IMR-90 (cell line): ENCODE data around the gene SOX8. TPM values are rescaled to one million over a fixed set of nuclear protein-coding genes. Genes with fewer than 3 reads are reported as not detected.

Source experiments
- ATAC-seq: fragments of 200-7000 bp; cut with Tn5 transposase; 2 replicates; pipeline ENCODE4 v1.9.1; 2020; ENCODE audit warnings: low read depth, mild to moderate bottlenecking, moderate library complexity
- BruUV-seq: library from RNA; stranded (reverse); fragments of 400-500 nt; replicated peaks from 2 replicates; lab custom pipeline; 2021; lab: Mats Ljungman, UMichigan
- CTCF ChIA-PET: fragments of 300-600 bp; formaldehyde crosslinking; extraction: SDS; loops from one replicate; lab custom pipeline; 2021; ENCODE audit warnings: antibody characterized with exemption; lab: Yijun Ruan, JAX
- POLR2A ChIA-PET: fragments of 300-600 bp; sonication (Branson Sonifier 250); formaldehyde crosslinking; loops from one replicate; lab custom pipeline; 2022; ENCODE audit warnings: antibody characterized with exemption; ENCODE audit not compliant: unreplicated experiment; lab: Charles Lee
- DNase-seq: peaks from one replicate; pipeline ENCODE4 v3.0.0; 2013
- H2AFZ ChIP-seq: replicated peaks from 2 replicates; pipeline ENCODE3; 2013; ENCODE audit warnings: low read length, mild to moderate bottlenecking; ENCODE audit not compliant: poor library complexity
- H2AK5ac ChIP-seq: 2 replicates; pipeline ENCODE4 v1.6.1; 2013; ENCODE audit warnings: low read depth, low read length, inconsistent platforms
- H2AK9ac ChIP-seq: replicated peaks from 2 replicates; pipeline ENCODE3; 2013; ENCODE audit warnings: mild to moderate bottlenecking, low read depth, low read length, moderate library complexity; ENCODE audit not compliant: poor library complexity
- H2BK120ac ChIP-seq: 2 replicates; pipeline ENCODE4 v1.6.1; 2013; ENCODE audit warnings: low read depth, low read length, inconsistent platforms
- H2BK15ac ChIP-seq: 3 replicates; pipeline ENCODE4 v1.6.1; 2013; ENCODE audit warnings: low read depth, low read length, inconsistent platforms
- H2BK20ac ChIP-seq: 2 replicates; pipeline ENCODE4 v1.6.1; 2013; ENCODE audit warnings: low read depth, mild to moderate bottlenecking, inconsistent platforms, low read length, moderate library complexity
- H2BK5ac ChIP-seq: 2 replicates; pipeline ENCODE4 v1.6.1; 2013; ENCODE audit warnings: mild to moderate bottlenecking, low read depth, low read length, inconsistent platforms; ENCODE audit not compliant: poor library complexity, severe bottlenecking
- H3K14ac ChIP-seq: replicated peaks from 2 replicates; pipeline ENCODE4 v1.6.1; 2013; ENCODE audit warnings: low read depth, low read length, inconsistent platforms
- H3K18ac ChIP-seq: 2 replicates; pipeline ENCODE4 v1.6.1; 2013; ENCODE audit warnings: low read depth, low read length, control low read depth
- H3K23ac ChIP-seq: 2 replicates; pipeline ENCODE4 v1.6.1; 2013; ENCODE audit warnings: low read depth, low read length, inconsistent platforms
- H3K27ac ChIP-seq: 2 replicates; pipeline ENCODE4 v1.5.1; 2013; ENCODE audit warnings: mild to moderate bottlenecking, control low read depth, low read length; ENCODE audit not compliant: insufficient read depth
- H3K27me3 ChIP-seq: 2 replicates; pipeline ENCODE4 v1.6.1; 2013; ENCODE audit warnings: low read length; ENCODE audit not compliant: control insufficient read depth, insufficient read depth
- H3K36me3 ChIP-seq: 2 replicates; pipeline ENCODE4 v1.6.1; 2013; ENCODE audit warnings: low read length, mixed read lengths; ENCODE audit not compliant: control insufficient read depth, insufficient read depth
- H3K4ac ChIP-seq: 2 replicates; pipeline ENCODE4 v1.6.1; 2013; ENCODE audit warnings: low read depth, low read length, inconsistent platforms
- H3K4me1 ChIP-seq: 2 replicates; pipeline ENCODE4 v1.6.1; 2013; ENCODE audit warnings: low read length, mixed read lengths; ENCODE audit not compliant: control insufficient read depth, insufficient read depth
- H3K4me2 ChIP-seq: 2 replicates; pipeline ENCODE4 v1.6.1; 2013; ENCODE audit warnings: low read depth, mild to moderate bottlenecking, control low read depth, low read length, moderate library complexity
- H3K4me3 ChIP-seq: 2 replicates; pipeline ENCODE4 v1.5.1; 2013; ENCODE audit warnings: low read depth, mild to moderate bottlenecking, control low read depth, low read length, moderate library complexity; ENCODE audit not compliant: insufficient read depth
- H3K56ac ChIP-seq: 2 replicates; pipeline ENCODE4 v1.6.1; 2013; ENCODE audit warnings: low read length, inconsistent platforms; ENCODE audit not compliant: insufficient read depth; ENCODE audit errors: extremely low read depth
- H3K79me1 ChIP-seq, 2 experiments: 2 replicates each; pipeline ENCODE4 v1.6.1; 2013; ENCODE audit warnings: low read length in 2 of 2, inconsistent platforms in 1 of 2, low read depth in 1 of 2
- H3K9ac ChIP-seq: 2 replicates; pipeline ENCODE4 v1.6.1; 2013; ENCODE audit warnings: low read depth, low read length, control low read depth
- H3K9me1 ChIP-seq: 2 replicates; pipeline ENCODE4 v1.6.1; 2013; ENCODE audit warnings: low read length, inconsistent platforms; ENCODE audit not compliant: insufficient read depth
- H3K9me3 ChIP-seq: 2 replicates; pipeline ENCODE4 v1.6.1; 2013; ENCODE audit warnings: low read length; ENCODE audit not compliant: control insufficient read depth, insufficient read depth
- H4K20me1 ChIP-seq: 2 replicates; pipeline ENCODE4 v1.6.1; 2013; ENCODE audit warnings: low read length, inconsistent platforms; ENCODE audit not compliant: insufficient read depth
- H4K5ac ChIP-seq: 2 replicates; pipeline ENCODE4 v1.6.1; 2013; ENCODE audit warnings: mild to moderate bottlenecking, low read depth, low read length, control low read depth
- H4K8ac ChIP-seq, 2 experiments: 2 replicates each; pipeline ENCODE4 v1.6.1; 2013; ENCODE audit warnings: low read depth in 2 of 2, low read length in 2 of 2, control low read depth in 1 of 2, inconsistent platforms in 1 of 2
- H4K91ac ChIP-seq: 2 replicates; pipeline ENCODE4 v1.6.1; 2013; ENCODE audit warnings: low read depth, low read length, inconsistent platforms; ENCODE audit not compliant: insufficient read depth
- BHLHE40 ChIP-seq: fragments of 150-350 bp; IDR thresholded peaks from 2 replicates; pipeline ENCODE4 v1.6.1; 2016; ENCODE audit warnings: mild to moderate bottlenecking, low read depth, low read length
- CEBPB ChIP-seq: IDR thresholded peaks from 2 replicates; pipeline ENCODE4 v1.6.1; 2012; ENCODE audit warnings: low read depth, low read length, improper control_type of control experiment
- WGBS, 2 experiments: methylation state at CpG; one replicate each; pipeline versions ENCODE4 v1.1.5 to v1.1.7; 2013; ENCODE audit warnings: missing lambda C conversion rate in 2 of 2; ENCODE audit not compliant: insufficient read length in 1 of 2; ENCODE audit errors: extremely low coverage in 2 of 2; 5-methylcytosine and 5-hydroxymethylcytosine counted together
- dilution Hi-C: fragments of 300-500 bp; cut with HindIII; formaldehyde crosslinking; loops from one replicate; pipeline ENCODE4 v1.14.3; 2018; ENCODE audit warnings: low sequenced_read_pairs; ENCODE audit not compliant: unreplicated experiment
- in situ Hi-C: fragments of 300-500 bp; cut with MboI; formaldehyde crosslinking; loops from 3 replicates; pipeline ENCODE4 v1.14.3; 2019; ENCODE audit warnings: low sequenced_read_pairs, inconsistent platforms, mixed read lengths
- intact Hi-C: fragments of 100-400 bp; cut with micrococcal nuclease; formaldehyde crosslinking; loops from 2 replicates; pipeline ENCODE4 v1.10.0; 2022
- polyA plus RNA-seq, 3 experiments: library from polyadenylated mRNA; depleted of rRNA; stranded (reverse); fragments of >200 nt; gene quantifications; 2 replicates each; pipeline ENCODE4 v1.2.3, GENCODE V29; 2012; ENCODE audit warnings: low replicate concordance in 1 of 3
- total RNA-seq: library from RNA; depleted of rRNA; stranded (reverse); fragments of >200 nt; gene quantifications from 2 replicates; pipeline ENCODE4 v1.2.3, GENCODE V29; 2012

The SOX8 gene
- total and polyA plus RNA-seq, 2 of the 4 experiments (the other 2 are of a cell fraction) = under 0.01 to 0.26 TPM

GRCh38 chr16:964356-965035 is 17.1 kb upstream of the SOX8 start:
- H3K4me1 ChIP-seq = peaks cover 3% of the 10 kb centered on the region; the same call in 1 of the 2 replicates
- no peak overlapping the region for H3K14ac ChIP-seq
- H3K4ac ChIP-seq = no peak overlapping the region
- no peak for TF ChIP-seq BHLHE40
- no peak for TF ChIP-seq CEBPB
- DNase-seq (no peak), ATAC-seq (no peak; the same call in 1 of the 2 replicates)
- no peak overlapping the region for H3K27ac ChIP-seq
- H4K91ac ChIP-seq = no peak overlapping the region
- H2AK5ac ChIP-seq = no peak overlapping the region
- ChIA-PET POLR2A (interaction anchor here (0.6 kb wide), 1 partner anchor 17 kb away, joined by 6 read pairs; no protein-coding TSS in a partner anchor), CTCF (interaction anchor here (0.6 kb wide), 1 partner anchor 229 kb away, joined by 3 read pairs; no protein-coding TSS in a partner anchor)
- dilution Hi-C loops (no loop called here), intact Hi-C loops (no loop called here), in situ Hi-C loops (no loop called here)
- H2AK9ac ChIP-seq = no peak overlapping the region
- H2BK20ac ChIP-seq = no peak overlapping the region
- H3K27me3 ChIP-seq = no peaks in the 10 kb centered on the region
- H2BK15ac ChIP-seq = no peak overlapping the region
- H4K5ac ChIP-seq = no peak overlapping the region
- no peak overlapping the region for H3K56ac ChIP-seq
- no peak overlapping the region for H3K4me2 ChIP-seq
- H4K8ac ChIP-seq = no peak overlapping the region
- peaks cover 7% of the 10 kb centered on the region; the same call in 1 of the 2 replicates for H3K9me3 ChIP-seq
- H3K36me3 ChIP-seq = peaks cover 12% of the 10 kb centered on the region
- H3K9me1 ChIP-seq = peaks cover 3% of the 10 kb centered on the region; the same call in 1 of the 2 replicates
- H2AFZ ChIP-seq = no peak overlapping the region
- WGBS, 2 experiments = 89% methylated on average over 21 of the region's 27 CpGs; no CpG with 5 or more reads in 1 of the 2 experiments
- no peak overlapping the region for H2BK5ac ChIP-seq
- peaks cover 7 to 9% of the 10 kb centered on the region in 2 experiments for H3K79me1 ChIP-seq
- no peak overlapping the region for H3K18ac ChIP-seq
- no peak overlapping the region for H3K9ac ChIP-seq
- 0 out of 2 replicates have a peak, but pooled peaks cover 7% of the 10 kb centered on the region for H4K20me1 ChIP-seq
- BruUV-seq = no TSS peak
- no peak overlapping the region for H3K23ac ChIP-seq
- H2BK120ac ChIP-seq = no peak overlapping the region
- no peak overlapping the region for H3K4me3 ChIP-seq
